COLO829 (cell line): ENCODE data around the gene BEST2.
A peak's percentile ranks its signal among the peaks of the same experiment; 100 is the strongest.
"Not testable (repeated sequence)": the region's sequence is repeated elsewhere in the genome, so short reads cannot be mapped to it uniquely, and the experiment has no call there.

Experiments
- DNase-seq: peaks from one replicate; pipeline ENCODE4 v3.0.0; 2012; ENCODE audit warnings: low spot score

The BEST2 gene

DNA sequence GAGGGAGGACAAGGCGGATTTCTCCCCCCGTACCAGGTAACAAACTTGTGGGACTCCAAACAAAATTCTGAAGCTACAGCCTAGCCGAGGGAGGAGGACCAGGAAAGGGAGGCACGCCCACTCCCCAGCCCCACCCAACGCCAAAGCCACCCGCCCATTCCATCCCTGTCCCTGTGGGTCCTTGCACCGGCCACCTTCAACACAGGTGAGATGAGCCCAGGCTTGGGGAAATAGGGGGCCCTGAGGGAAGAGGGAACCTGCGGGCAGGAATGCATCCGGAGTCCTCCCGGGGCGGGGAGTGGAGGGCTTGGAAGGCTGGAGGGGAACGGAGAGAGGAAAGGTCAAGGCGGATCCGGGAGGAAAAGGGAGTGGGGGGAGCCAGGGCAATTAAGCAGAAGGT is at the start of gene BEST2:
Gene BEST2 (plus strand): TSS at position 157 of the 400 bp plus-strand sequence. CDS start 802 bp downstream, outside the sequence.
- no peak for DNase-seq

GRCh38 chr19:12703046-12703445 is 48.5 kb upstream of the BEST2 start:
- DNase-seq: peak; percentile 69

DNA sequence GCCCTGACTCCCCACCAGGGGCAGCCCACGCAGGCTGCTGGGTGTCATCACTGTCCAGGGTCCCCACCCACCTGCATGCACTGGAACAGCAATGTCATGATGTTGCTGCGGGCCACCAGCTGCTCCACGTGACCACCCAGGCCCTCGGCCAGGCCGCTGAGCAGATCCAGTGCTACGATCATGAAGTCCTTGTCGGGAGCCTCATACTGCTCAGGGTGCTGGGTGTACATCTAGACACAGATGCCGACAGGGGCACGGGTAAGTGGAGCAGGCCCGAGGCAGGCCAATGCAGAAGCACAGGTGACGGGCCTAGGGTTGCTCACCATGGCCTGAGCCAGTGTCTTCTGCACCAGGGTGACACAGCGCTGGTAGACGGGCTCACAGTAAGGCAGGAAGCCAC is 46.4 kb upstream of the BEST2 start:
- DNase-seq: no peak

GRCh38 chr19:12705654-12706331 is 45.8 kb upstream of the BEST2 start:
- DNase-seq: no peak

GRCh38 chr19:12706332-12706718 is 45.3 kb upstream of the BEST2 start:
- DNase-seq: no peak

- DNase-seq: no peak
These were observed 43.0 kb upstream of the BEST2 start for GRCh38 chr19:12708641-12709040.

DNA sequence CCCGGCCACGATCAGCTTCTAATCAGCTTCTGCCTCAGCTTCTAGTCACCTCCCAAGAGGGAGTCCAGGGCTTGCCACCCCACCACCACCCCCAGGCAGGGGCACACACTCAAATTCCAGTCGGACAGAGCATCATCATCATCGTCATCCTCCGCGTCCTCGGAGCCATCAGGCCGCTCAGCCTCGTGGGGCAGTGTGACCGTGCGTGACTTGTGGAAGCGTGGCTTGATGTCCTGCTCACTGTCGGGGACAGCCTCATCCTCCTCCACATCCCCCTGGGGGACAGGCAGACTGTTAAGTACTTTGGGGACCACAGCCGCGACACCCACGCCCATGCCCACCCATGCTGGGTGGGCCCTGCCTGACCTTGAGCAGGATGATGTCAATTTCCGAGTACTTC is 40.4 kb upstream of the BEST2 start:
- DNase-seq: no peak

DNA sequence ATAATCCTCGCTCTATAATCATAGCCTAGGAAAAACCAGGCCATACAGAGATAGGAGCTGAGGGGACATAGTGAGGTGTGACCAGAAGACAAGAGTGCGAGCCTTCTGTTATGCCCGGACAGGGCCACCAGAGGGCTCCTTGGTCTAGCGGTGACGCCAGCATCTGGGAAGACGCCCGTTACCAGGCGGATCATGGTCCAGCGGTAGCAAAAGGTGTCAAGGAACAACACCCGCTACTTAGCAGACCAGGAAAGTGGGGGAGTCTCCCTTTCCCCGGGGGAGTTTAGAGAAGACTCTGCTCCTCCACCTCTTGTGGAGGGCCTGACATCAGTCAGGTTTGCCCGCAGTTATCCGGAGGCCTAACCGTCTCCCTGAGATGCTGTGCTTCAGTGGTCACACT is 39.5 kb upstream of the BEST2 start:
- DNase-seq: not testable (repeated sequence)

DNA sequence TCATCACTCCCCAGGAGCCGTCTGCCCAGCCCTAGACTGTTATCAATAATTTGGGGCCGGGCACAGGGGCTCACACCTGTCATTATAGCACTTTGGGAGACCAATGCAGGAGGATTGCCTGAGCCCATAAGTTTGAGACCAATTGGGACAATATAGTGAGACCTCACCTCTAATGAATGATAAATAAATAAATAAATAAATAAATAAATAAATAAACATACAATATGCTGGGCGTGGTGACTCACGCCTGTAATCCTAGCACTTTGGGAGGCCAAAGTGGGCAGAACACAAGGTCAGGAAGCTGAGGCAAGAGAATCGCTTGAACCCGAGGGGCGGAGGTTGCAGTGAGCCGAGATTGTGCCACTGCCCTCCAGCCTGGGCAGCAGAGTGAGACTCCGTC is 38.3 kb upstream of the BEST2 start:
- not testable (repeated sequence) for DNase-seq

DNA sequence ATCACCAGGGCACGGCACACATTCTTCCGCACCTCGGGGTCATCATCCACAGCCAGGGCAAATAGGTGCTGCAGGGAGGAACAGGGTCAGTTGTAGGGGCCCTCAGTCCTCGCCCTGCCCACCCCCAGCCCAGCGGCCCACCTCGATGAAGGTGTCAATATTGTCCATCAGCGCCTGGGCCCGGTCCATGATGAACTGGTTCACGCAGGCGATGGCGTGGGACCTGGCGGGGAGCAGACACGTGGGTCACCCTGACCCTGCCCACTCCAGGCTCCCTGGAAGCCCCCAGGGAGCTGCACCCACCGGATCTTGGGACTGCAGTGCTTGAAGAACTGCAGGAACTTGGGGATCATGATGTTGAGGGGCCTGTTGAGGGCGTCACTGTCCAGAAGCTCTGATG is 36.5 kb upstream of the BEST2 start:
- DNase-seq: no peak

DNA sequence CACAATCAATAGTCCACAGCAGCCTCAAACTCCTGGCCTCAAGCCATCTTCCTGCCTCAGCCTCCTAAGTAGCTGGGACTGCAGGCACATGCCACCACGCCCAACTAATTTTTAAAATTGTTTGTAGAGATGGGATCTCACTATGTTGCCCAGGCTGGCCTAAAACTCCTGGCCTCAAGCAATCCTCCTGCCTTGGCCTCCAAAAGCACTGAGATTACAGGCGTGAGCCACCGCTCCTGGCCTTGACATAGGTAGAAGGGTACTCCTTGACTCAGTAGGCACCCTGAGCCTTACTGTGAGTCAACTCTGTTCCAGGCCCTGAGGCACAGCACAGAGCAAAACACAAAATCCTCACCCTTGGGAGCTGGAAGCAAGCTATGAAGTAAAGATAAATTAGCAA is 35.7 kb upstream of the BEST2 start:
- DNase-seq: no peak

DNA sequence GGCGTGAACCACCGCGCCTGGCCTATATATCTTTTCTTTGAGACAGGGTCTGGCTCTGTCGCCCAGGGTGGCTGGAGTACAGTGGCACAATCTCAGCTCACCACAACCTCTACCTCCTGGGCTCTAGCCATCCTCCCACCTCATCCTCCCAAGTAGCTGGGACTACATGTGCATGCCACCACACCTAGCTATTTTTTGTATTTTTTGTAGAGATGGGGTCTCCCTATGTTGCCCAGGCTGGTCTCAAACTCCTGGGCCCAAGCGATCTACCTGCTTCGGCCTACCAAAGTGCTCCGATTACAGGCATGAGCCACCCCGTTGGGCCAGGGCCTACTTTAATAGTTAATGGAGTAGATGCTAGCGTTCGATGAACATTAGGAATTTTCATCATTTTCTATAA is 31.3 kb upstream of the BEST2 start:
- DNase-seq: no peak

- DNase-seq: no peak
These were observed 30.5 kb upstream of the BEST2 start for GRCh38 chr19:12720851-12721655.

- DNase-seq: no peak
These were observed 29.7 kb upstream of the BEST2 start for GRCh38 chr19:12721656-12722565.

DNA sequence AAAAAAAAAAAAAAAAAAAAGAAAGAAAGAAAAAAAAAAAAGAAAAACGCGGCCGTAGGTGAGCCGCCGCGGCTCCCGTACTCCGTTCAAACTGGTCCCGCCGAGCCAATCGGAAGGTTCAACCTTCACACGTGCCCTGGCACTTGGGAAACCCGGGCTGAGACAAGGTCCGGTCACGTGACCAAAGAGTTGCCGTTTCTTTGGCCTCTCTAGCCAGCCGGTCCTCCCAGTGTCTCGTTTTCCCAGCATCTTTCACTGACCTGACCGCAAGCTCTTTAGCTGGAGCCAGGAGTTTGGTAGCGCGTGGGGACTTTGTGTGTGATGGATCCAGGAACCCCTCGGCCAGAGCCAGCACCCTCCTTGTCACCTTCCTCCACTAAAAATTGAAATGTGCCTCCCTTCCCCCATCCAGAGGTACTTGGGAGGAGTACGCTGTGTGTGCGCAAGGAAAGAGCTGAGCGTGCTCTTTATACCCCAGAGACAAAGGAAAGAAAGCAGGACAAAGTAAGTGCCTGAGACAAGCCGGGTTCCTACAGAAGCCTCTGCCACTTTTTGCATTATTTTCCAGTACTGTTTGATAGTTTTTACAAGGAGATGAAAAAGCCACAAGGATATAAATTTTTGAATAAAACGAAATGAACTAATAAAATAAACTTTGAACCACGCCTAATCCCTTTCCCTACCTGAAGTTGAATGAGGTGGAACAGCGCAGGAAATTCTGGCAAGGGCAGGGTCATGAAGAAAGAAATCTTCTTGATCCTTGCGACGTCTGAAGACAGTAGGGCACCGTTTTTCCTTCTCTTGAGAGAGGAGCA is 28.8 kb upstream of the BEST2 start:
- DNase-seq: peak; percentile 97

GRCh38 chr19:12723381-12723640 is 28.3 kb upstream of the BEST2 start:
- DNase-seq: no peak

GRCh38 chr19:12723641-12724426 is 27.8 kb upstream of the BEST2 start, which contains the start of gene TNPO2:
TSS of gene TNPO2 (minus strand) at chr19:12723932. CDS start at chr19:12720977, 2,955 bp downstream.
- peak; percentile 60 for DNase-seq

GRCh38 chr19:12725612-12726011 is 26.0 kb upstream of the BEST2 start:
- DNase-seq: not testable (repeated sequence)

DNA sequence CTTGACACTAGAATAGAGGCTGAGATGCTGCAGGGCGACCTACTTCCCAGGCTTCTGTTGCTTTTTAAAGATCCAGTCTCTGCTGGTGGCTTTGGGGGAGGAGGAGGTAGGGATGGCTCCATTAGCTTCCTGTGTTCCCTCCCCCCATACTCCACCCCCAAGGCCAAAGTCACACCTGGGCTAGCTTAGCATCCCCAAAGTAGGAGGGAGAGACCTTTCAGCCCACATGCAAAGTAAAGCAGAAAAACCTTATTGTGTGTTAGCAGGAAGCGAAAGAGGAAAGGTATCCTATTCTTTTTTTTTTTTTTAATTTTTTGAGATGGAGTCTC is 24.6 kb upstream of the BEST2 start:
- no peak for DNase-seq

DNA sequence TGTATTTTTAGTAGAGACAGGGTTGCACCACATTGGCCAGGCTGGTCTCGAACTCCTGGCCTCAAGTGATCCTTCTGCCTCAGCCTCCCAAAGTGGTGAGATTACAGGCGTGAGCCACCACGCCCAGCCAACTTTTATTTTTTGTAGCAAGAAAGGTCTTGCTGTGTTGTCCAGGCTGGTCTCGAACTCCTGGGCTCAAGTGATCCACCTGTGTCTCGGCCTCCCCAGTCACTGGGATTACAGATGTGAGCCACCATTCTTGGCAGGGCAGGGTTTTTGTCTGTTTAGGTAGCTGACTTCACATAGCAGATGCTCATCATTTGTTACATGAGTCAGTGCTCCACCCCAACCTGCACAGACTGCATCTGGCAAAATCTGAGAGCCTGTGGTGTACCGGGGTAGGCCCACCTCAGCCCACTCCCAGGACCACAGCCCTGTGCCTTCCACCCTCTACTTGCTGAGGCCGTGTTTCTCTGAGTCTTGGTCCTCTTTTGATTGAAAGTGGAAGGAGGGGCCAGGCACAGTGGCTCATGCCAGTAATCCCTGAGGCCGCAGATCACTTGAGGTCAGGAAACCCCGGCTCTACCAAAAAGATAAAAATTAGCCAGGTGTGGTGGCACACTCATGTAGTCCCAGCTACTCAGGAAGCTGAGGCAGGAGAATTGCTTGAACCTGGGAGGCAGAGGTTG is 23.7 kb upstream of the BEST2 start:
- no peak for DNase-seq

GRCh38 chr19:12730064-12730463 is 21.5 kb upstream of the BEST2 start:
- no peak for DNase-seq
